K562 (cell line): ENCODE results near the gene BEST1. TPM values are rescaled to one million over a fixed set of nuclear protein-coding genes. Genes with fewer than 3 reads are reported as not detected.
A peak's percentile ranks its signal among the peaks of the same experiment; 100 is the strongest.

Source experiments
- ATF3 ChIP-seq, 2 experiments: fragments of 450-650 bp in 1 of 2; sonication (generic) in 1 of 2; formaldehyde crosslinking in 1 of 2; IDR thresholded peaks in 1 of 2; conservative IDR thresholded peaks in 1 of 2; 2 replicates each; pipeline versions ENCODE4 v1.6.1 to v1.8.1; 2016 to 2023; ENCODE audit warnings: mild to moderate bottlenecking in 2 of 2, moderate library complexity in 2 of 2, inconsistent platforms in 1 of 2, missing genetic modification reagents in 1 of 2
- CCAR2 ChIP-seq: fragments of 200-400 bp; formaldehyde crosslinking; IDR thresholded peaks from 2 replicates; pipeline ENCODE4 v1.6.1; 2017; ENCODE audit warnings: mild to moderate bottlenecking, low read depth, low read length
- ELF1 ChIP-seq: fragments of 200-800 bp; sonication (Bioruptor generic); IDR thresholded peaks from 2 replicates; pipeline ENCODE4 v1.6.1; 2016; ENCODE audit warnings: missing genetic modification characterization, missing compliant biosample characterization
- IRF2 ChIP-seq: sonication (generic); formaldehyde crosslinking; IDR thresholded peaks from 2 replicates; pipeline ENCODE4 v1.8.1; 2022; ENCODE audit warnings: mild to moderate bottlenecking, missing genetic modification reagents
- KDM4B ChIP-seq, 2 experiments: fragments of 450-650 bp in 1 of 2; sonication (generic) in 1 of 2; IDR thresholded peaks; 2 replicates each; pipeline ENCODE4 v1.6.1; 2016 to 2017; ENCODE audit warnings: borderline replicate concordance in 2 of 2, antibody characterized with exemption in 1 of 2, low read depth in 1 of 2, mild to moderate bottlenecking in 1 of 2
- NFE2L1 ChIP-seq: fragments of 450-650 bp; IDR thresholded peaks from 2 replicates; pipeline ENCODE4 v1.6.1; 2016; ENCODE audit warnings: missing genetic modification characterization, low read depth, mild to moderate bottlenecking, missing compliant biosample characterization, moderate library complexity, borderline replicate concordance
- NFIC ChIP-seq: fragments of 450-650 bp; IDR thresholded peaks from 2 replicates; pipeline ENCODE4 v1.6.1; 2017; ENCODE audit warnings: mild to moderate bottlenecking, inconsistent platforms
- PRPF4 ChIP-seq: fragments of 200-400 bp; formaldehyde crosslinking; IDR thresholded peaks from one replicate; pipeline ENCODE4 v1.6.1; 2017; ENCODE audit warnings: low read length, low read depth, mild to moderate bottlenecking; ENCODE audit not compliant: insufficient read depth, poor library complexity, severe bottlenecking
- SLC30A9 ChIP-seq: fragments of 250-450 bp; sonication (Bioruptor Pico); IDR thresholded peaks from 2 replicates; pipeline ENCODE4 v1.8.0; 2022; ENCODE audit warnings: mild to moderate bottlenecking, moderate library complexity
- SOX6 ChIP-seq: fragments of 450-650 bp; IDR thresholded peaks from 2 replicates; pipeline ENCODE4 v1.6.1; 2014; ENCODE audit warnings: mild to moderate bottlenecking
- SRSF1 ChIP-seq: fragments of 200-400 bp; formaldehyde crosslinking; IDR thresholded peaks from 2 replicates; pipeline ENCODE4 v1.6.1; 2017; ENCODE audit warnings: mild to moderate bottlenecking, low read depth, low read length, moderate library complexity
- TFAM ChIP-seq: fragments of 250-450 bp; sonication (Bioruptor Pico); conservative IDR thresholded peaks from 2 replicates; pipeline ENCODE4 v1.5.0; 2021; ENCODE audit warnings: mild to moderate bottlenecking, moderate library complexity
- THRAP3 ChIP-seq: fragments of 450-650 bp; IDR thresholded peaks from 2 replicates; pipeline ENCODE4 v1.6.1; 2016; ENCODE audit warnings: mild to moderate bottlenecking, inconsistent platforms, borderline replicate concordance
- ZKSCAN1 ChIP-seq: fragments of 150-350 bp; IDR thresholded peaks from 2 replicates; pipeline ENCODE4 v1.6.1; 2016; ENCODE audit warnings: low read depth, low read length
- ZNF174 ChIP-seq: fragments of 250-450 bp; sonication (Bioruptor Pico); IDR thresholded peaks from 2 replicates; pipeline ENCODE4 v1.4.0; 2020; ENCODE audit warnings: mild to moderate bottlenecking
- polyA plus RNA-seq, 8 experiments: library from polyadenylated mRNA; depleted of rRNA in 4 of 8; stranded (reverse) in 5 of 8; unstranded in 3 of 8; fragments of >200 nt; fragmentation: Nextera tagmentation in 2 of 8; fragmentation: Illumina TruSeq in 1 of 8; extraction: Ambion mirVana in 2 of 8; extraction: Trizol in 1 of 8; gene quantifications; 2 replicates each; pipeline versions ENCODE4 v1.2.1 to v1.2.3, GENCODE V29; 2011 to 2014; ENCODE audit warnings: inconsistent platforms in 1 of 8, missing spikeins in 1 of 8
- total RNA-seq, 7 experiments: library from RNA; depleted of rRNA in 6 of 7; stranded (reverse); fragments of >200 nt in 6 of 7; fragmentation: Illumina TruSeq in 2 of 7; extraction: Trizol in 2 of 7; gene quantifications; 2 replicates each; pipeline versions ENCODE4 v1.2.1 to v1.2.3, GENCODE V29; 2011 to 2021; ENCODE audit warnings: low replicate concordance in 1 of 7
- TF ChIP-seq, protein P1 (sequence below): fragments of 250-450 bp; sonication (Bioruptor Pico); IDR thresholded peaks from 2 replicates; pipeline ENCODE4 v1.8.0; 2021; ENCODE audit warnings: borderline replicate concordance, mild to moderate bottlenecking, moderate library complexity; ENCODE audit not compliant: poor library complexity, severe bottlenecking
- TF ChIP-seq, protein P2 (sequence below): fragments of 250-450 bp; sonication (Bioruptor Pico); IDR thresholded peaks from 2 replicates; pipeline ENCODE4 v1.4.0; 2020; ENCODE audit warnings: mild to moderate bottlenecking, moderate library complexity
- TF ChIP-seq, protein P3 (sequence below): sonication (generic); formaldehyde crosslinking; IDR thresholded peaks from 2 replicates; pipeline ENCODE4 v1.5.0; 2020; ENCODE audit warnings: missing genetic modification reagents
- TF ChIP-seq, protein P4 (sequence below): fragments of 200-800 bp; sonication (Bioruptor generic); IDR thresholded peaks from 2 replicates; pipeline ENCODE4 v1.6.1; 2017; ENCODE audit warnings: missing genetic modification characterization, missing compliant biosample characterization
- TF ChIP-seq, protein P5 (sequence below): fragments of 450-650 bp; formaldehyde crosslinking; IDR thresholded peaks from 2 replicates; pipeline ENCODE4 v1.4.0; 2020; ENCODE audit warnings: mild to moderate bottlenecking, moderate library complexity

Gene BEST1
- total and polyA plus RNA-seq, 9 of the 15 experiments (the other 6 are each of a cell fraction or from before 2014, with no cell fraction given) = 0.07 to 1.3 (median 0.40) TPM

DNA sequence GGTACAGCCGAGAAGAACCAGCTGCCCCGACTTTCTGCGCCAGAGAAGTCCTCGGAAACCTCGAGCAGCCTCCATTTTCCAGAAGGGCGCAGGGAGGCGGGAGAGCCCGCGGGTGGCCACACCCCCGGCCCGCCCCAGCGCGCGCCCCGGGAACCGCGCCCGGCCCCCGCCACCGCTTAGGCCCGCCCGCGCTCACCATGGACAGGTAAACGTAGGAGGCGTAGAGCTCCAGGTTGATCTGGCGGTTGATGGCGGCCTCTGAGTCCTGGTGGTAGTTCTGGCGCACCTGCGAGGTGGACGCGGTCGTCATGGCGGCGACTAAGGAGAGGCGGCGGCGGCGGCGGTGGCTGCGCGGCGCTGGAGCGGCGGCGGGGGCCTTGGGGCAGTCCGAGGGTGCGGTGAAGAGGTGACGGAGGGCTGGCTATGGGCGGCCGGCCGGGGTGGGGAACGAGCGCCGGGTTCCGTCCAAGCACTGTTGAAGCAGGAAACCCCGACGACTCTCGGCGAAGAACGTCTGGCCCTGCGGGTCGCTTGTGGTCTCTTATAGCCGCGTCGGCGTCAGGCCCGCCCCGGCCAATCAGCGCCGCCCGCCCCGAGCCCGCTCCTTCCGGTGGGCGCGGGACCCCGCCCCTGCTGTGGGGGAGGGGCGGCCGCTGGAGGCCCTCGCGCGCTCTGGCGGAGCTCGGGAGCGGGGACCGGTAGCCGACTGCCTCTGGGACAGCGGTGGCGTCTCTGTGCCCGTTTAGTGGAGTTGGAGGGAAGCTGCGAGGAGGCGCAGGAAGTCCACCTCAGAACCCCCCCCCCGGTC, 17.2 kb downstream of the BEST1 start, which contains the start of gene FTH1 (continued):
- no peak for TF ChIP-seq ZNF174 (CRISPR knock-in tag)
- TF ChIP-seq ATF3 (IDR thresholded peaks at IDR 0.05) = no peak
- TF ChIP-seq ATF3 (CRISPR knock-in tag; conservative IDR thresholded peaks at IDR 0.05) = no peak
- no peak for TF ChIP-seq IRF2 (CRISPR knock-in tag)
- TF ChIP-seq, protein P1, sequence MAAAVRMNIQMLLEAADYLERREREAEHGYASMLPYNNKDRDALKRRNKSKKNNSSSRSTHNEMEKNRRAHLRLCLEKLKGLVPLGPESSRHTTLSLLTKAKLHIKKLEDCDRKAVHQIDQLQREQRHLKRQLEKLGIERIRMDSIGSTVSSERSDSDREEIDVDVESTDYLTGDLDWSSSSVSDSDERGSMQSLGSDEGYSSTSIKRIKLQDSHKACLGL (CRISPR knock-in tag) = no peak
- TF ChIP-seq SRSF1 = no peak
- no peak for TF ChIP-seq TFAM (CRISPR knock-in tag)
- TF ChIP-seq THRAP3 = no peak
- no peak for TF ChIP-seq ZKSCAN1
- TF ChIP-seq KDM4B (IDR thresholded peaks at IDR 0.05; ENCODE audit: borderline replicate concordance in 2 of 2, low read depth in 1 of 2) = 0 out of 4 replicates have a peak, but pooled peaks of 1 of the 2 experiments have one; percentile 73
- TF ChIP-seq, protein P2, sequence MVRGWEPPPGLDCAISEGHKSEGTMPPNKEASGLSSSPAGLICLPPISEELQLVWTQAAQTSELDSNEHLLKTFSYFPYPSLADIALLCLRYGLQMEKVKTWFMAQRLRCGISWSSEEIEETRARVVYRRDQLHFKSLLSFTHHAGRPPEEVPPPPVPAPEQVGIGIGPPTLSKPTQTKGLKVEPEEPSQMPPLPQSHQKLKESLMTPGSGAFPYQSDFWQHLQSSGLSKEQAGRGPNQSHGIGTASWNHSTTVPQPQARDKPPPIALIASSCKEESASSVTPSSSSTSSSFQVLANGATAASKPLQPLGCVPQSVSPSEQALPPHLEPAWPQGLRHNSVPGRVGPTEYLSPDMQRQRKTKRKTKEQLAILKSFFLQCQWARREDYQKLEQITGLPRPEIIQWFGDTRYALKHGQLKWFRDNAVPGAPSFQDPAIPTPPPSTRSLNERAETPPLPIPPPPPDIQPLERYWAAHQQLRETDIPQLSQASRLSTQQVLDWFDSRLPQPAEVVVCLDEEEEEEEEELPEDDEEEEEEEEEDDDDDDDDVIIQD (CRISPR knock-in tag) = no peak
- peak; percentile 75 for TF ChIP-seq NFIC
- TF ChIP-seq PRPF4 = peak; percentile 90
- peak; percentile 52; the same call in 1 of the 2 replicates for TF ChIP-seq SOX6
- TF ChIP-seq, protein P3, sequence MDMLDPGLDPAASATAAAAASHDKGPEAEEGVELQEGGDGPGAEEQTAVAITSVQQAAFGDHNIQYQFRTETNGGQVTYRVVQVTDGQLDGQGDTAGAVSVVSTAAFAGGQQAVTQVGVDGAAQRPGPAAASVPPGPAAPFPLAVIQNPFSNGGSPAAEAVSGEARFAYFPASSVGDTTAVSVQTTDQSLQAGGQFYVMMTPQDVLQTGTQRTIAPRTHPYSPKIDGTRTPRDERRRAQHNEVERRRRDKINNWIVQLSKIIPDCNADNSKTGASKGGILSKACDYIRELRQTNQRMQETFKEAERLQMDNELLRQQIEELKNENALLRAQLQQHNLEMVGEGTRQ = no peak
- no peak for TF ChIP-seq NFE2L1 (tag)
- TF ChIP-seq, protein P4, sequence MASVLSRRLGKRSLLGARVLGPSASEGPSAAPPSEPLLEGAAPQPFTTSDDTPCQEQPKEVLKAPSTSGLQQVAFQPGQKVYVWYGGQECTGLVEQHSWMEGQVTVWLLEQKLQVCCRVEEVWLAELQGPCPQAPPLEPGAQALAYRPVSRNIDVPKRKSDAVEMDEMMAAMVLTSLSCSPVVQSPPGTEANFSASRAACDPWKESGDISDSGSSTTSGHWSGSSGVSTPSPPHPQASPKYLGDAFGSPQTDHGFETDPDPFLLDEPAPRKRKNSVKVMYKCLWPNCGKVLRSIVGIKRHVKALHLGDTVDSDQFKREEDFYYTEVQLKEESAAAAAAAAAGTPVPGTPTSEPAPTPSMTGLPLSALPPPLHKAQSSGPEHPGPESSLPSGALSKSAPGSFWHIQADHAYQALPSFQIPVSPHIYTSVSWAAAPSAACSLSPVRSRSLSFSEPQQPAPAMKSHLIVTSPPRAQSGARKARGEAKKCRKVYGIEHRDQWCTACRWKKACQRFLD = peak; percentile 42; the same call in 1 of the 2 replicates
- TF ChIP-seq CCAR2 = no peak
- TF ChIP-seq SLC30A9 = no peak
- TF ChIP-seq, protein P5, sequence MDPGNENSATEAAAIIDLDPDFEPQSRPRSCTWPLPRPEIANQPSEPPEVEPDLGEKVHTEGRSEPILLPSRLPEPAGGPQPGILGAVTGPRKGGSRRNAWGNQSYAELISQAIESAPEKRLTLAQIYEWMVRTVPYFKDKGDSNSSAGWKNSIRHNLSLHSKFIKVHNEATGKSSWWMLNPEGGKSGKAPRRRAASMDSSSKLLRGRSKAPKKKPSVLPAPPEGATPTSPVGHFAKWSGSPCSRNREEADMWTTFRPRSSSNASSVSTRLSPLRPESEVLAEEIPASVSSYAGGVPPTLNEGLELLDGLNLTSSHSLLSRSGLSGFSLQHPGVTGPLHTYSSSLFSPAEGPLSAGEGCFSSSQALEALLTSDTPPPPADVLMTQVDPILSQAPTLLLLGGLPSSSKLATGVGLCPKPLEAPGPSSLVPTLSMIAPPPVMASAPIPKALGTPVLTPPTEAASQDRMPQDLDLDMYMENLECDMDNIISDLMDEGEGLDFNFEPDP (CRISPR knock-in tag) = no peak
- peak; percentile 82 for TF ChIP-seq ELF1
